ENCODE results near the gene ATAD1.
"Not testable (repeated sequence)": the region's sequence is repeated elsewhere in the genome, so short reads cannot be mapped to it uniquely, and the experiment has no call there.

Gene ATAD1

GRCh38 chr10:87850742-87851205, 32.7 kb upstream of the ATAD1 start:
- no peak overlapping the region for H3K27ac ChIP-seq
- peak; percentile 79 for TF ChIP-seq CTCF (conservative IDR thresholded peaks at IDR 0.05)

- no peak for TF ChIP-seq CTCF (conservative IDR thresholded peaks at IDR 0.05)
- H3K27ac ChIP-seq, result no peak overlapping the region
These were observed 31.0 kb upstream of the ATAD1 start for GRCh38 chr10:87849001-87849400.

- H3K27ac ChIP-seq, result no peak overlapping the region
- no peak for TF ChIP-seq CTCF (conservative IDR thresholded peaks at IDR 0.05)
These were observed 29.5 kb upstream of the ATAD1 start for GRCh38 chr10:87847550-87847949.

- H3K27ac ChIP-seq, result not testable (repeated sequence)
These were observed 28.7 kb upstream of the ATAD1 start for GRCh38 chr10:87846711-87847110.

DNA sequence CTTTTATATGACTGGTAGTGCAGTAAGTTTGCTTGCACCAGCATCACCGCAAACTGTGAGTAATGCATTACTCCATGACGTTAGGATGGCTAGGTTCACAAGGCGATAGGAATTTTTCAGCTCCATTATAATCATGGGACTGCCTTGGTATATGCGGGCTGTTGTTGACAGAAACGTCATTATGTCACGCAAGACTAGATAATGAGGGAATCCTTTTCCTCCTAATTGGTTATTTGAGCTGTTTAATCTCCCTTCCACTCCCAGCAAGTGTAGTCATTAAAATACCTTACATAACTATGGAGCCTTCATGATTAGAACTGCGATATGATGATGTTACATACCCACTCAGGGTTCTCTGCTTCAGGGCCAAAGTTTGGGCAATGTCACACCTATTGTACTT, 28.0 kb upstream of the ATAD1 start:
- peak overlapping the region; percentile 24; the same call in 1 of the 2 replicates for H3K27ac ChIP-seq
- no peak for TF ChIP-seq CTCF (conservative IDR thresholded peaks at IDR 0.05)

DNA sequence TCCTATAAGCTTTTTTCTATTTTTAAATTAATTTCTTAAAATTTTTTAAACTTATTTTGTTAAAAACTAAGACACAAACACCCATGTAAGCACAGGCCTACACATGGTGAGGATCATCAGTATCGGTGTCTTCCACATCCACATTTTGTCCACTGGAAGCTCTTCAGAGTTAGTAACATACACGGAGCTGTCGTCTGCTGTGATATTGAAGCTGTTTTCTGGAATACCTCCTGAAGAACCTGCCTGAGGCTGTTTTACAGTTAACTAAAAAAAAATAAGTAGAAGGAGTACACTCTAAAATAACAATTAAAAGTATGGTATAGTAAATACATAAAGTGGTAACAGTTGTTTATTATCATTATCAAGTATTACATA, 27.6 kb upstream of the ATAD1 start:
- TF ChIP-seq CTCF (conservative IDR thresholded peaks at IDR 0.05), result no peak
- H3K27ac ChIP-seq, result no peak overlapping the region

- TF ChIP-seq CTCF (conservative IDR thresholded peaks at IDR 0.05), result no peak
- H3K27ac ChIP-seq, result no peak overlapping the region
These were observed 27.0 kb upstream of the ATAD1 start for GRCh38 chr10:87844837-87845623.

DNA sequence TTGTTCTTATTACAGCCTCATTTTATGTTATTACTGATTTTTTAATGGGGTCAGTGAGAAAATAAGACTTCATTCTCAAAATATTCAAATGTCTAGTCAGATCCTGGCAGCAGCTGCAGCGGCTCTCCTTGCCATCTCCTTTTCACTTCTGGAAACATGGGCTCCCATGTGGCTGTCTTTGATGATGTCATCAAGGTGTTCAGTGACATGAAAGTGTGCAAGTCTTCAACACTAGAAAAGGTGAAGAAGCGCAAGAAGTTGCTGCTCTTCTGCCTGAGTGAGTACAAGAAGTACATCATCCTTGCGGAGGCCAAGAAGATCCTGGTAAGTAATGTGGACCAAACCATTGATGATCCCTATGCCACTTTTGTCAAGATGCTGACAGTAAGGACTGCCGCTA, 25.7 kb upstream of the ATAD1 start:
- no peak overlapping the region for H3K27ac ChIP-seq
- no peak for TF ChIP-seq CTCF (conservative IDR thresholded peaks at IDR 0.05)

Measured in VCaP (cell line).